Measurements from ENCODE around the gene CBLN4. TPM values are rescaled to one million over a fixed set of nuclear protein-coding genes. Genes with fewer than 3 reads are reported as not detected.

Gene CBLN4
- total RNA-seq, 1 experiment from 2014 or later, result not detected

DNA sequence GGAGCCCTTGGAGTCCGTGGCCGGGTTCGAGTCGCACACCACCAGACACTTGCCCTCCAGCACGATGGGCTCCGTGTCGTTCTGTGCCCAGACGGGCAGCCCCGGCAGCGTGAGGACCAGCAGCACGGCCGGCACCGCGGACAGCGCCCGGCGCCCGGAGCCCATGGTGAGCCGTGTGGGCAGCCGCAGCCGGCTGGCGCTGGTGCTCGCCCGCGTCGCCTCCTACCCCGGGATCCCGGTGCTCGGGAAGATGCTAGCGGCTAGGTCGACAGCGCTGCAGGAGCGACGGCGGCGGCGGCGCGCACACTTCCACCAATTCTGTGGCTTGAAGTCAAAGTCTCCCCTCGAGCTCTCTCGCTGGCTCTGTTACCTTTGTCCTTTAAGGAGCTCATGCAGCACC, 1.3 kb downstream of the CBLN4 start:
- BruUV-seq (replicated peaks), result no TSS peak
- Histone ChIP-seq H3K36me3 (ENCODE audit: insufficient read depth, low read length, poor library complexity, severe bottlenecking) (no peaks in the 10 kb centered on the region), H3K27ac (ENCODE audit: low read depth, low read length, poor library complexity, severe bottlenecking) (no peak overlapping the region), H3K27me3 (replicated peaks; ENCODE audit: insufficient read depth, low read depth, low read length, poor library complexity) (no peaks in the 10 kb centered on the region), H3K4me3 (ENCODE audit: low read depth, low read length, poor library complexity, severe bottlenecking) (no peak overlapping the region), H3K4me1 (ENCODE audit: insufficient read depth, low read length, poor library complexity, severe bottlenecking) (no peaks in the 10 kb centered on the region), H3K9me3 (ENCODE audit: low read depth, low read length, poor library complexity, severe bottlenecking) (peaks cover 12% of the 10 kb centered on the region)
- POLR2A ChIA-PET (ENCODE audit: low non-redundant PET), result no interaction called here
- no peak for TF ChIP-seq EZH2 (IDR thresholded peaks at IDR 0.05; ENCODE audit: borderline replicate concordance, low read depth, low read length, poor library complexity, severe bottlenecking)
- TF ChIP-seq, protein P1, sequence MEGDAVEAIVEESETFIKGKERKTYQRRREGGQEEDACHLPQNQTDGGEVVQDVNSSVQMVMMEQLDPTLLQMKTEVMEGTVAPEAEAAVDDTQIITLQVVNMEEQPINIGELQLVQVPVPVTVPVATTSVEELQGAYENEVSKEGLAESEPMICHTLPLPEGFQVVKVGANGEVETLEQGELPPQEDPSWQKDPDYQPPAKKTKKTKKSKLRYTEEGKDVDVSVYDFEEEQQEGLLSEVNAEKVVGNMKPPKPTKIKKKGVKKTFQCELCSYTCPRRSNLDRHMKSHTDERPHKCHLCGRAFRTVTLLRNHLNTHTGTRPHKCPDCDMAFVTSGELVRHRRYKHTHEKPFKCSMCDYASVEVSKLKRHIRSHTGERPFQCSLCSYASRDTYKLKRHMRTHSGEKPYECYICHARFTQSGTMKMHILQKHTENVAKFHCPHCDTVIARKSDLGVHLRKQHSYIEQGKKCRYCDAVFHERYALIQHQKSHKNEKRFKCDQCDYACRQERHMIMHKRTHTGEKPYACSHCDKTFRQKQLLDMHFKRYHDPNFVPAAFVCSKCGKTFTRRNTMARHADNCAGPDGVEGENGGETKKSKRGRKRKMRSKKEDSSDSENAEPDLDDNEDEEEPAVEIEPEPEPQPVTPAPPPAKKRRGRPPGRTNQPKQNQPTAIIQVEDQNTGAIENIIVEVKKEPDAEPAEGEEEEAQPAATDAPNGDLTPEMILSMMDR (conservative IDR thresholded peaks at IDR 0.05; ENCODE audit: low read depth, low read length), result no peak
- intact Hi-C loops (cut with micrococcal nuclease; ENCODE audit: unreplicated experiment), result loop anchor here (5.0 kb wide), 1 partner anchor 172 kb away; no protein-coding TSS in a partner anchor
- no peak for DNase-seq (ENCODE audit: low spot score)
- CTCF ChIA-PET, result no interaction called here

DNA sequence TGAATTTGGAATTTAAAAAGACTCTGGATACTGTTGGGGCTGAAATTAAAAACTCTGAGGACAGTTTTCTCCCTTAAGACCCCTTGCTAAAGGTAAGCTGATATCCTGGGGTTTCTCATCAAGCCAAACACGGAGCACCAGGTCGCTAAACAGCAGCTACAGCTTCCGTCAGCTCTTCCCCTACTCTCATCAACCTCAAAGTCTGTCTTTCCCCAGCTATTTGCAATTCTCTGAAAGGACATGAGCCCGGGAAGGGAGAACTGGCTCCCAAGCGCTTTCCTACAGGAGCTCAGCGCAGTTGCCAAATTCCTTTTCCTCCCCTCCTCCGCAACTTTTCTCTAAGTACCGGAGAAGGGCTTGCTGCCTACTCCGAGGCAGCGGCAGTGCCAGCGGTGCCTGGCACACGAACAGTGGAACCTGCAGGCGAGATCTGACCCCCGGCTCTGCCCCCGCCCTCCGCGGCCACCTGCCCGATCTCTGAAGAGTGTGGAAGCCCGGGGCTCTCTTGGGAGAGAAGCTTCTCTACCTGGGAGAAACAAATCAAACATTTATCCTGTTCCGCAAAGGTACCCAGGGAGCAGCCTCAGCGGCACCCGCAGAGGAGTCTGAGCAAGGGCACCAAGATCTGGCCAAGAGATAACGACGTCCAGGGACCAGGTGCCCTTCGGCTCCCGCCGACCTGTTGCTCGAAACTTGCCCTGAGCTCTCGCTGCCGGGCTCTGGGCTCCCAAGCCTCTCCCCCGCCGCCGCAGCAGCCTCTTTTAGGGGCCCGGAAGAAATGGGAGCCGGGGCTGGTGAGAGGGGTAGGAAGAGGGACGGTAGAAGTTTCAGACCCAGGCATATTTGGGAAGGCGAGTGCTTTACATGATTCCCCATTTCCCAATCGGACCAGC, 2.2 kb downstream of the CBLN4 start:
- Histone ChIP-seq H3K27ac (ENCODE audit: low read depth, low read length, poor library complexity, severe bottlenecking) (no peak overlapping the region), H3K4me3 (ENCODE audit: low read depth, low read length, poor library complexity, severe bottlenecking) (no peak overlapping the region), H3K36me3 (ENCODE audit: insufficient read depth, low read length, poor library complexity, severe bottlenecking) (no peaks in the 10 kb centered on the region), H3K9me3 (ENCODE audit: low read depth, low read length, poor library complexity, severe bottlenecking) (peaks cover 12% of the 10 kb centered on the region), H3K4me1 (ENCODE audit: insufficient read depth, low read length, poor library complexity, severe bottlenecking) (no peaks in the 10 kb centered on the region), H3K27me3 (replicated peaks; ENCODE audit: insufficient read depth, low read depth, low read length, poor library complexity) (no peaks in the 10 kb centered on the region)
- POLR2A ChIA-PET (ENCODE audit: low non-redundant PET), result no interaction called here
- intact Hi-C loops (cut with micrococcal nuclease; ENCODE audit: unreplicated experiment), result loop anchor here (5.0 kb wide), 1 partner anchor 171 kb away; no protein-coding TSS in a partner anchor
- no TSS peak for BruUV-seq (replicated peaks)
- TF ChIP-seq, protein P1 (conservative IDR thresholded peaks at IDR 0.05; ENCODE audit: low read depth, low read length), result no peak
- TF ChIP-seq EZH2 (IDR thresholded peaks at IDR 0.05; ENCODE audit: borderline replicate concordance, low read depth, low read length, poor library complexity, severe bottlenecking), result no peak
- CTCF ChIA-PET, result no interaction called here
- no peak for DNase-seq (ENCODE audit: low spot score)

DNA sequence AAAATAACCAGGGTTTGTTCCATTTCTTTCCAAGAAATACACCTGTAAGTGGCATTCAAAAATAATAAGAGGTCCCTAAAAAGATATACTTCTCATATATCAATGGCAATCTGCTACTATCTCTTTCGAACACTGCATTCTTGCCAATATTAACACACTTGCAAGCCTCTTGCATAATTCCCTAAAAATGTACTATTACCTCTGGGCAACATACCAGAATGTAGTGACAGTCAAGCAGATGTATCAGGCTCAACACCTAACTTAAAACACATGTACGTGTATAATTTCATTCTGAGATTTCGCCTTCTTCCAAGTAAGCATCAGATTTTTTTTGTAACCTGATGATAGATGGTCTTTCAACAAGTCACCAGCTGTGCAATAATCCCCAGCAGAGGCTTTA, 3.4 kb downstream of the CBLN4 start:
- no TSS peak for BruUV-seq (replicated peaks)
- DNase-seq (ENCODE audit: low spot score), result no peak
- H3K36me3 ChIP-seq (ENCODE audit: insufficient read depth, low read length, poor library complexity, severe bottlenecking), result no peaks in the 10 kb centered on the region
- H3K9me3 ChIP-seq (ENCODE audit: low read depth, low read length, poor library complexity, severe bottlenecking), result peaks cover 12% of the 10 kb centered on the region
- H3K27me3 ChIP-seq (replicated peaks; ENCODE audit: insufficient read depth, low read depth, low read length, poor library complexity), result no peaks in the 10 kb centered on the region
- TF ChIP-seq, protein P1 (conservative IDR thresholded peaks at IDR 0.05; ENCODE audit: low read depth, low read length), result no peak
- TF ChIP-seq EZH2 (IDR thresholded peaks at IDR 0.05; ENCODE audit: borderline replicate concordance, low read depth, low read length, poor library complexity, severe bottlenecking), result no peak
- ChIA-PET POLR2A (ENCODE audit: low non-redundant PET) (no interaction called here), CTCF (no interaction called here)
- no peak overlapping the region for H3K27ac ChIP-seq (ENCODE audit: low read depth, low read length, poor library complexity, severe bottlenecking)
- intact Hi-C loops (cut with micrococcal nuclease; ENCODE audit: unreplicated experiment), result loop anchor here (5.0 kb wide), 1 partner anchor 170 kb away; no protein-coding TSS in a partner anchor
- H3K4me3 ChIP-seq (ENCODE audit: low read depth, low read length, poor library complexity, severe bottlenecking), result no peak overlapping the region
- no peaks in the 10 kb centered on the region for H3K4me1 ChIP-seq (ENCODE audit: insufficient read depth, low read length, poor library complexity, severe bottlenecking)

Data from A673 (cell line).